GM12878 (cell line): ENCODE data around the gene CMSS1. TPM values are rescaled to one million over a fixed set of nuclear protein-coding genes. Genes with fewer than 3 reads are reported as not detected.

ENCODE experiments used
- TAF1 ChIP-seq: IDR thresholded peaks from 2 replicates; pipeline ENCODE4 v1.6.1; 2011; ENCODE audit warnings: mild to moderate bottlenecking, low read depth, low read length, borderline replicate concordance
- polyA plus RNA-seq, 11 experiments: library from polyadenylated mRNA; depleted of rRNA in 4 of 11; unstranded in 6 of 11; stranded (reverse) in 5 of 11; fragments of >200 nt; fragmentation: Nextera tagmentation in 4 of 11; fragmentation: Illumina TruSeq in 1 of 11; extraction: Ambion mirVana in 4 of 11; extraction: Trizol in 1 of 11; gene quantifications; 1 replicate in 1 of 11; 2 replicates in 10 of 11; pipeline versions ENCODE4 v1.2.1 to v1.2.3, GENCODE V29; 2011 to 2016; ENCODE audit warnings: inconsistent platforms in 2 of 11, missing spikeins in 2 of 11, low read depth in 1 of 11
- total RNA-seq, 4 experiments: library from RNA; depleted of rRNA in 3 of 4; stranded (reverse); fragments of >200 nt in 3 of 4; fragmentation: Illumina TruSeq in 1 of 4; extraction: Trizol in 1 of 4; gene quantifications; 2 replicates each; pipeline versions ENCODE4 v1.2.1 to v1.2.3, GENCODE V29; 2013 to 2021
- TF ChIP-seq, protein P1 (sequence below): IDR thresholded peaks from 2 replicates; pipeline ENCODE4 v1.6.1; 2012; ENCODE audit warnings: improper control_type of control experiment, low read depth, low read length; ENCODE audit not compliant: insufficient replicate concordance
- TF ChIP-seq, protein P2 (sequence below): fragments of 450-650 bp; IDR thresholded peaks from 2 replicates; pipeline ENCODE4 v1.6.1; 2017; ENCODE audit warnings: mild to moderate bottlenecking, moderate library complexity
- TF ChIP-seq, protein P3 (sequence below): IDR thresholded peaks from 2 replicates; pipeline ENCODE4 v1.6.1; 2011; ENCODE audit warnings: low read depth, mild to moderate bottlenecking, low read length, moderate library complexity, borderline replicate concordance; ENCODE audit errors: extremely low read depth

The CMSS1 gene
- total and polyA plus RNA-seq, 10 of the 15 experiments (the other 5 are each of a cell fraction or from before 2014, with no cell fraction given) = 31.0 to 118 (median 70.1) TPM

DNA sequence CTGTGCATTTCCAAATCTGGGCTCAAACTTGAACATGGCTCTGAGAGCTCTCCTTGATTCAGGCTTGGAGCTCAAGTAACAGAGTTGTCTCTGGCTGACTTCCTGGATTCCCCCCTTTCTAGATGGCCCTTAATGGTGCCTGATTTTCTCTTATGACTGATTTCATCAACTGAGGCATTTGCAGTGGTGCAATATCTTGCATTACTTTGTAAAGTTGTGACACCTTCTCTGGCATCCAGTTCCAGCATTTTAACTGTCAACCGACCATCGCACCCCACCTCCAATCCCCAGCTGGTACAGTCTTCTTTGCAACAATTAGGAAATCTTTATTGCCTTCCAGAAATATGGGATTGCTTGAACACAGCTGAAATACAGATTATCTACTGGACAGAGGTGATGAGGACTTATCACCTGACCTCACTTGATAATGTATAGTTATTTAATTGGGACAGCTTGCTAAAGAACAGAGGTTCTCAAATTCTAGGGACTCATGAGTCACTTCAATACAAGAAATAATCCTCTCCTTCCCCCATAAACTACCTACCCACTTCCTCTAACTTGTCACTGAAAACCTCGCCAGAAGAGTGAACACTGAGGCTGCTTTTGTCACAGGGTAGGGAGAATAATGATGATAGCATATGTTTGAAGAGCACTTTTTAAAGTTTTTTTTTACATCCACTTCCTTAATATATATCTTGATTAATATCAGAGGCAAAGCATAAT lies 254.8 kb downstream of the CMSS1 start (continued):
- TF ChIP-seq, protein P1, sequence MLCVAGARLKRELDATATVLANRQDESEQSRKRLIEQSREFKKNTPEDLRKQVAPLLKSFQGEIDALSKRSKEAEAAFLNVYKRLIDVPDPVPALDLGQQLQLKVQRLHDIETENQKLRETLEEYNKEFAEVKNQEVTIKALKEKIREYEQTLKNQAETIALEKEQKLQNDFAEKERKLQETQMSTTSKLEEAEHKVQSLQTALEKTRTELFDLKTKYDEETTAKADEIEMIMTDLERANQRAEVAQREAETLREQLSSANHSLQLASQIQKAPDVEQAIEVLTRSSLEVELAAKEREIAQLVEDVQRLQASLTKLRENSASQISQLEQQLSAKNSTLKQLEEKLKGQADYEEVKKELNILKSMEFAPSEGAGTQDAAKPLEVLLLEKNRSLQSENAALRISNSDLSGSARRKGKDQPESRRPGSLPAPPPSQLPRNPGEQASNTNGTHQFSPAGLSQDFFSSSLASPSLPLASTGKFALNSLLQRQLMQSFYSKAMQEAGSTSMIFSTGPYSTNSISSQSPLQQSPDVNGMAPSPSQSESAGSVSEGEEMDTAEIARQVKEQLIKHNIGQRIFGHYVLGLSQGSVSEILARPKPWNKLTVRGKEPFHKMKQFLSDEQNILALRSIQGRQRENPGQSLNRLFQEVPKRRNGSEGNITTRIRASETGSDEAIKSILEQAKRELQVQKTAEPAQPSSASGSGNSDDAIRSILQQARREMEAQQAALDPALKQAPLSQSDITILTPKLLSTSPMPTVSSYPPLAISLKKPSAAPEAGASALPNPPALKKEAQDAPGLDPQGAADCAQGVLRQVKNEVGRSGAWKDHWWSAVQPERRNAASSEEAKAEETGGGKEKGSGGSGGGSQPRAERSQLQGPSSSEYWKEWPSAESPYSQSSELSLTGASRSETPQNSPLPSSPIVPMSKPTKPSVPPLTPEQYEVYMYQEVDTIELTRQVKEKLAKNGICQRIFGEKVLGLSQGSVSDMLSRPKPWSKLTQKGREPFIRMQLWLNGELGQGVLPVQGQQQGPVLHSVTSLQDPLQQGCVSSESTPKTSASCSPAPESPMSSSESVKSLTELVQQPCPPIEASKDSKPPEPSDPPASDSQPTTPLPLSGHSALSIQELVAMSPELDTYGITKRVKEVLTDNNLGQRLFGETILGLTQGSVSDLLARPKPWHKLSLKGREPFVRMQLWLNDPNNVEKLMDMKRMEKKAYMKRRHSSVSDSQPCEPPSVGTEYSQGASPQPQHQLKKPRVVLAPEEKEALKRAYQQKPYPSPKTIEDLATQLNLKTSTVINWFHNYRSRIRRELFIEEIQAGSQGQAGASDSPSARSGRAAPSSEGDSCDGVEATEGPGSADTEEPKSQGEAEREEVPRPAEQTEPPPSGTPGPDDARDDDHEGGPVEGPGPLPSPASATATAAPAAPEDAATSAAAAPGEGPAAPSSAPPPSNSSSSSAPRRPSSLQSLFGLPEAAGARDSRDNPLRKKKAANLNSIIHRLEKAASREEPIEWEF = no peak
- TF ChIP-seq, protein P2, sequence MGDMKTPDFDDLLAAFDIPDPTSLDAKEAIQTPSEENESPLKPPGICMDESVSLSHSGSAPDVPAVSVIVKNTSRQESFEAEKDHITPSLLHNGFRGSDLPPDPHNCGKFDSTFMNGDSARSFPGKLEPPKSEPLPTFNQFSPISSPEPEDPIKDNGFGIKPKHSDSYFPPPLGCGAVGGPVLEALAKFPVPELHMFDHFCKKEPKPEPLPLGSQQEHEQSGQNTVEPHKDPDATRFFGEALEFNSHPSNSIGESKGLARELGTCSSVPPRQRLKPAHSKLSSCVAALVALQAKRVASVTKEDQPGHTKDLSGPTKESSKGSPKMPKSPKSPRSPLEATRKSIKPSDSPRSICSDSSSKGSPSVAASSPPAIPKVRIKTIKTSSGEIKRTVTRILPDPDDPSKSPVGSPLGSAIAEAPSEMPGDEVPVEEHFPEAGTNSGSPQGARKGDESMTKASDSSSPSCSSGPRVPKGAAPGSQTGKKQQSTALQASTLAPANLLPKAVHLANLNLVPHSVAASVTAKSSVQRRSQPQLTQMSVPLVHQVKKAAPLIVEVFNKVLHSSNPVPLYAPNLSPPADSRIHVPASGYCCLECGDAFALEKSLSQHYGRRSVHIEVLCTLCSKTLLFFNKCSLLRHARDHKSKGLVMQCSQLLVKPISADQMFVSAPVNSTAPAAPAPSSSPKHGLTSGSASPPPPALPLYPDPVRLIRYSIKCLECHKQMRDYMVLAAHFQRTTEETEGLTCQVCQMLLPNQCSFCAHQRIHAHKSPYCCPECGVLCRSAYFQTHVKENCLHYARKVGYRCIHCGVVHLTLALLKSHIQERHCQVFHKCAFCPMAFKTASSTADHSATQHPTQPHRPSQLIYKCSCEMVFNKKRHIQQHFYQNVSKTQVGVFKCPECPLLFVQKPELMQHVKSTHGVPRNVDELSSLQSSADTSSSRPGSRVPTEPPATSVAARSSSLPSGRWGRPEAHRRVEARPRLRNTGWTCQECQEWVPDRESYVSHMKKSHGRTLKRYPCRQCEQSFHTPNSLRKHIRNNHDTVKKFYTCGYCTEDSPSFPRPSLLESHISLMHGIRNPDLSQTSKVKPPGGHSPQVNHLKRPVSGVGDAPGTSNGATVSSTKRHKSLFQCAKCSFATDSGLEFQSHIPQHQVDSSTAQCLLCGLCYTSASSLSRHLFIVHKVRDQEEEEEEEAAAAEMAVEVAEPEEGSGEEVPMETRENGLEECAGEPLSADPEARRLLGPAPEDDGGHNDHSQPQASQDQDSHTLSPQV = no peak
- no peak for TF ChIP-seq TAF1
- TF ChIP-seq, protein P3, sequence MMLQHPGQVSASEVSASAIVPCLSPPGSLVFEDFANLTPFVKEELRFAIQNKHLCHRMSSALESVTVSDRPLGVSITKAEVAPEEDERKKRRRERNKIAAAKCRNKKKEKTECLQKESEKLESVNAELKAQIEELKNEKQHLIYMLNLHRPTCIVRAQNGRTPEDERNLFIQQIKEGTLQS = no peak
